GM06990 (cell line): ENCODE data around the gene CRYGS.

Source experiments
- DNase-seq: peaks from one replicate; pipeline ENCODE4 v3.0.0-alpha.2; 2011; ENCODE audit not compliant: insufficient read length; ENCODE audit errors: extremely low read depth
- H3K27me3 ChIP-seq: replicated peaks from 2 replicates; pipeline ENCODE4 v1.6.0; 2011; ENCODE audit warnings: low read length; ENCODE audit not compliant: control insufficient read depth, insufficient read depth
- H3K36me3 ChIP-seq: 2 replicates; pipeline ENCODE4 v1.5.1; 2011; ENCODE audit warnings: low read length; ENCODE audit not compliant: control insufficient read depth, insufficient read depth
- H3K4me3 ChIP-seq: replicated peaks from 2 replicates; pipeline ENCODE4 v1.5.1; 2011; ENCODE audit warnings: low read depth, mild to moderate bottlenecking, control low read depth, low read length
- CTCF ChIP-seq: IDR thresholded peaks from 2 replicates; pipeline ENCODE4 v1.5.1; 2011; ENCODE audit warnings: low read length, control low read depth, mild to moderate bottlenecking, inconsistent platforms; ENCODE audit not compliant: insufficient read depth, poor library complexity, severe bottlenecking

The CRYGS gene

GRCh38 chr3:186523022-186523421, 21.2 kb downstream of the CRYGS start:
- no peak for TF ChIP-seq CTCF
- no peaks in the 10 kb centered on the region for H3K36me3 ChIP-seq
- H3K27me3 ChIP-seq: no peaks in the 10 kb centered on the region
- DNase-seq: no peak
- no peak overlapping the region for H3K4me3 ChIP-seq

GRCh38 chr3:186520957-186521842, 23.0 kb downstream of the CRYGS start:
- Histone ChIP-seq H3K4me3 (no peak overlapping the region), H3K36me3 (no peaks in the 10 kb centered on the region), H3K27me3 (no peaks in the 10 kb centered on the region)
- peak; percentile 65 for DNase-seq
- no peak for TF ChIP-seq CTCF

- TF ChIP-seq CTCF: no peak
- Histone ChIP-seq H3K36me3 (no peaks in the 10 kb centered on the region), H3K4me3 (no peak overlapping the region), H3K27me3 (no peaks in the 10 kb centered on the region)
- DNase-seq: no peak
Observed at GRCh38 chr3:186520431-186520830, 23.7 kb downstream of the CRYGS start.

GRCh38 chr3:186519021-186519658, 25.0 kb downstream of the CRYGS start:
- no peak overlapping the region for H3K4me3 ChIP-seq
- TF ChIP-seq CTCF: no peak
- no peaks in the 10 kb centered on the region for H3K36me3 ChIP-seq
- peak; percentile 53 for DNase-seq
- no peaks in the 10 kb centered on the region for H3K27me3 ChIP-seq

- H3K27me3 ChIP-seq: no peaks in the 10 kb centered on the region
- no peak for DNase-seq
- no peak overlapping the region for H3K4me3 ChIP-seq
- H3K36me3 ChIP-seq: no peaks in the 10 kb centered on the region
- no peak for TF ChIP-seq CTCF
Observed at GRCh38 chr3:186517218-186517617, 27.0 kb downstream of the CRYGS start.
